Measurements from ENCODE around the gene IPPK. TPM values are rescaled to one million over a fixed set of nuclear protein-coding genes. Genes with fewer than 3 reads are reported as not detected.

IPPK gene
- polyA plus RNA-seq, 4 donors: 10.4 to 12.4 (median 10.9) TPM

- no peak for DNase-seq (ENCODE audit: low read depth in 4 of 4, low spot score in 2 of 4)
Observed at GRCh38 chr9:92658611-92659010, 11.3 kb downstream of the IPPK start.

GRCh38 chr9:92658176-92658575, 11.8 kb downstream of the IPPK start:
- no peak for DNase-seq (ENCODE audit: low read depth in 4 of 4, low spot score in 2 of 4)

GRCh38 chr9:92657296-92658094, 12.4 kb downstream of the IPPK start:
- DNase-seq (ENCODE audit: low read depth in 4 of 4, low spot score in 2 of 4): no peak

- no peak for DNase-seq (ENCODE audit: low read depth in 4 of 4, low spot score in 2 of 4)
Observed at GRCh38 chr9:92656537-92656925, 13.4 kb downstream of the IPPK start.

GRCh38 chr9:92655896-92656536, 13.9 kb downstream of the IPPK start:
- no peak for DNase-seq (ENCODE audit: low read depth in 4 of 4, low spot score in 2 of 4)

- DNase-seq (ENCODE audit: low read depth in 4 of 4, low spot score in 2 of 4): no peak
Observed at GRCh38 chr9:92655366-92655765, 14.6 kb downstream of the IPPK start.

- no peak for DNase-seq (ENCODE audit: low read depth in 4 of 4, low spot score in 2 of 4)
Observed at GRCh38 chr9:92654481-92655301, 15.2 kb downstream of the IPPK start.

GRCh38 chr9:92652461-92652860, 17.5 kb downstream of the IPPK start:
- no peak for DNase-seq (ENCODE audit: low read depth in 4 of 4, low spot score in 2 of 4)

GRCh38 chr9:92650839-92651621, 18.9 kb downstream of the IPPK start:
- no peak for DNase-seq (ENCODE audit: low read depth in 4 of 4, low spot score in 2 of 4)

- DNase-seq (ENCODE audit: low read depth in 4 of 4, low spot score in 2 of 4): no peak
Observed at GRCh38 chr9:92650296-92650695, 19.6 kb downstream of the IPPK start.

GRCh38 chr9:92649007-92649406, 20.9 kb downstream of the IPPK start:
- no peak for DNase-seq (ENCODE audit: low read depth in 4 of 4, low spot score in 2 of 4)

GRCh38 chr9:92648474-92648971, 21.4 kb downstream of the IPPK start:
- DNase-seq (ENCODE audit: low read depth in 4 of 4, low spot score in 2 of 4): no peak

- DNase-seq (ENCODE audit: low read depth in 4 of 4, low spot score in 2 of 4): no peak
Observed at GRCh38 chr9:92647671-92648473, 22.1 kb downstream of the IPPK start.

GRCh38 chr9:92645041-92645440, 24.9 kb downstream of the IPPK start:
- DNase-seq (ENCODE audit: low read depth in 4 of 4, low spot score in 2 of 4): no peak

- no peak for DNase-seq (ENCODE audit: low read depth in 4 of 4, low spot score in 2 of 4)
Observed at GRCh38 chr9:92644278-92644677, 25.7 kb downstream of the IPPK start.

GRCh38 chr9:92642564-92642963, 27.4 kb downstream of the IPPK start:
- no peak for DNase-seq (ENCODE audit: low read depth in 4 of 4, low spot score in 2 of 4)

GRCh38 chr9:92642041-92642451, 27.9 kb downstream of the IPPK start:
- no peak for DNase-seq (ENCODE audit: low read depth in 4 of 4, low spot score in 2 of 4)

GRCh38 chr9:92641092-92641809, 28.7 kb downstream of the IPPK start:
- no peak for DNase-seq (ENCODE audit: low read depth in 4 of 4, low spot score in 2 of 4)
